ENCODE measurements around the gene RRP9.

Gene RRP9

DNA sequence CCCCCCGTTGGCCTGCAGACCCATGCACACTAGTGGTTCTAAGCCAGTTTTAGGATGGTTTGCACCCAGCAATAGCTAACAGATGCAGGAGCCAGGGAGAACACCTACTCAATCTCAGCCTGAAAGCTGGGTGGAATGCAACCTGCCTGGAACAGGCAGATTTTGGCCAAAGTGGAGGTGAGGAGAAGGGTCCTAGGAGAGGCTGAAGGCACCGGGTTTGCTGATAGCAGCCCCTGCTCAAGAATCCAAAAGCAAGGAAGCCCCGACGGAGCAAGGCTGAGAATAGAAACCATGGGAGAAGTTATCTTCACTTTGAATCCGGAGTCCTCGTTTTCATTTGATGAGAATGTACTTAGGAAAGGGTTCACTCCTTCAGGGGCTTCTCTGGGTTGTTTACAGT is 9.9 kb downstream of the RRP9 start:
- no peak for ATAC-seq
- no peak for TF ChIP-seq ZC3H10 (CRISPR knock-in tag; IDR thresholded peaks at IDR 0.05)
- no peak for TF ChIP-seq TCF4 (CRISPR knock-in tag; IDR thresholded peaks at IDR 0.05; ENCODE audit: borderline replicate concordance)
- TF ChIP-seq CSRNP3 (CRISPR knock-in tag; IDR thresholded peaks at IDR 0.05) = no peak
- TF ChIP-seq TSHZ2 (CRISPR knock-in tag; IDR thresholded peaks at IDR 0.05) = no peak
- no peak for TF ChIP-seq SNAI2 (CRISPR knock-in tag; IDR thresholded peaks at IDR 0.05)
- TF ChIP-seq OSR1 (CRISPR knock-in tag; IDR thresholded peaks at IDR 0.05) = no peak
- TF ChIP-seq RARB (CRISPR knock-in tag; IDR thresholded peaks at IDR 0.05) = no peak
- no peak for TF ChIP-seq ZNF8 (CRISPR knock-in tag; IDR thresholded peaks at IDR 0.05)
- no peak for TF ChIP-seq GLIS3 (CRISPR knock-in tag; IDR thresholded peaks at IDR 0.05)
- TF ChIP-seq ISL1 (CRISPR knock-in tag; IDR thresholded peaks at IDR 0.05) = no peak
- no peak for TF ChIP-seq TOX (CRISPR knock-in tag; IDR thresholded peaks at IDR 0.05; ENCODE audit: borderline replicate concordance)
- no peak for TF ChIP-seq ESRRG (CRISPR knock-in tag; IDR thresholded peaks at IDR 0.05)
- no peak for TF ChIP-seq ZNF565 (CRISPR knock-in tag; conservative IDR thresholded peaks at IDR 0.05; ENCODE audit: low read depth)
- TF ChIP-seq ZFP30 (CRISPR knock-in tag; IDR thresholded peaks at IDR 0.05) = no peak

DNA sequence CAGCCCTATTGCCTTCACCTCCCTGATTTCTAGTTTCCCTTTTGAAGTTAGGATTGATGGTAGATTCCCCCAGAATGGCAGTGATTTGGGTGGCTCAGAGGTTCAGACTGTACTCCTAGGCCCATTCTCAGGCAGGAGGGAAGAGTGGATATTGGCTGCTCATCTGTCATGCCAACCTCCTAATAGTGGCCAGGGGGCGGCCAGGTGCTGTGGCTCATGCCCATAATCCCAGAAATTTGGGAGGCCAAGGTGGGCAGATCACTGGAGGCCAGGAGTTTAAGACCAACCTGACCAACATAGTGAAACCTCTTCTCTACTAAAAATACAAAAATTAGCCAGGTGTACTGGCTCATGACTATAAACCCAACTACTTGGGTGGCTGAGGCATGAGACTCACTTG is 11.3 kb downstream of the RRP9 start:
- no peak for TF ChIP-seq OSR1 (CRISPR knock-in tag; IDR thresholded peaks at IDR 0.05)
- no peak for TF ChIP-seq TOX (CRISPR knock-in tag; IDR thresholded peaks at IDR 0.05; ENCODE audit: borderline replicate concordance)
- TF ChIP-seq ZFP30 (CRISPR knock-in tag; IDR thresholded peaks at IDR 0.05) = no peak
- no peak for TF ChIP-seq SNAI2 (CRISPR knock-in tag; IDR thresholded peaks at IDR 0.05)
- no peak for TF ChIP-seq ESRRG (CRISPR knock-in tag; IDR thresholded peaks at IDR 0.05)
- TF ChIP-seq, protein P1, sequence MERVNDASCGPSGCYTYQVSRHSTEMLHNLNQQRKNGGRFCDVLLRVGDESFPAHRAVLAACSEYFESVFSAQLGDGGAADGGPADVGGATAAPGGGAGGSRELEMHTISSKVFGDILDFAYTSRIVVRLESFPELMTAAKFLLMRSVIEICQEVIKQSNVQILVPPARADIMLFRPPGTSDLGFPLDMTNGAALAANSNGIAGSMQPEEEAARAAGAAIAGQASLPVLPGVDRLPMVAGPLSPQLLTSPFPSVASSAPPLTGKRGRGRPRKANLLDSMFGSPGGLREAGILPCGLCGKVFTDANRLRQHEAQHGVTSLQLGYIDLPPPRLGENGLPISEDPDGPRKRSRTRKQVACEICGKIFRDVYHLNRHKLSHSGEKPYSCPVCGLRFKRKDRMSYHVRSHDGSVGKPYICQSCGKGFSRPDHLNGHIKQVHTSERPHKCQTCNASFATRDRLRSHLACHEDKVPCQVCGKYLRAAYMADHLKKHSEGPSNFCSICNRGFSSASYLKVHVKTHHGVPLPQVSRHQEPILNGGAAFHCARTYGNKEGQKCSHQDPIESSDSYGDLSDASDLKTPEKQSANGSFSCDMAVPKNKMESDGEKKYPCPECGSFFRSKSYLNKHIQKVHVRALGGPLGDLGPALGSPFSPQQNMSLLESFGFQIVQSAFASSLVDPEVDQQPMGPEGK (CRISPR knock-in tag; IDR thresholded peaks at IDR 0.05; ENCODE audit: borderline replicate concordance) = no peak
- no peak for ATAC-seq

- no peak for TF ChIP-seq BACH2 (CRISPR knock-in tag; IDR thresholded peaks at IDR 0.05; ENCODE audit: borderline replicate concordance)
- no peak for TF ChIP-seq ZFP3 (CRISPR knock-in tag; IDR thresholded peaks at IDR 0.05)
- no peak for TF ChIP-seq CSRNP3 (CRISPR knock-in tag; IDR thresholded peaks at IDR 0.05)
- no peak for TF ChIP-seq OSR1 (CRISPR knock-in tag; IDR thresholded peaks at IDR 0.05)
- no peak for TF ChIP-seq GLIS3 (CRISPR knock-in tag; IDR thresholded peaks at IDR 0.05)
- TF ChIP-seq SNAI2 (CRISPR knock-in tag; IDR thresholded peaks at IDR 0.05) = no peak
- no peak for TF ChIP-seq ISL1 (CRISPR knock-in tag; IDR thresholded peaks at IDR 0.05)
- no peak for TF ChIP-seq ZNF8 (CRISPR knock-in tag; IDR thresholded peaks at IDR 0.05)
- TF ChIP-seq ZC3H10 (CRISPR knock-in tag; IDR thresholded peaks at IDR 0.05) = no peak
- TF ChIP-seq, protein P1 (CRISPR knock-in tag; IDR thresholded peaks at IDR 0.05; ENCODE audit: borderline replicate concordance) = no peak
- TF ChIP-seq TCF4 (CRISPR knock-in tag; IDR thresholded peaks at IDR 0.05; ENCODE audit: borderline replicate concordance) = no peak
- TF ChIP-seq TSHZ2 (CRISPR knock-in tag; IDR thresholded peaks at IDR 0.05) = no peak
- no peak for TF ChIP-seq ESRRG (CRISPR knock-in tag; IDR thresholded peaks at IDR 0.05)
- TF ChIP-seq CREB5 (CRISPR knock-in tag; IDR thresholded peaks at IDR 0.05; ENCODE audit: low read depth) = no peak
- TF ChIP-seq POU6F1 (CRISPR knock-in tag; IDR thresholded peaks at IDR 0.05; ENCODE audit: borderline replicate concordance, low read depth) = no peak
- peak; percentile 33; the same call in 1 of the 3 replicates for ATAC-seq
Observed at GRCh38 chr3:51929420-51930003, 12.2 kb downstream of the RRP9 start.
